GM18870 (cell line): ENCODE results near the gene PCDHGA1.
"Not testable (repeated sequence)": the region's sequence is repeated elsewhere in the genome, so short reads cannot be mapped to it uniquely, and the experiment has no call there.

Source experiments
- ATAC-seq: cut with Tn5 transposase; IDR thresholded peaks from one replicate; pipeline ENCODE4 v1.9.1; 2021; ENCODE audit warnings: moderate library complexity; ENCODE audit not compliant: unreplicated experiment

PCDHGA1 gene

GRCh38 chr5:141330299-141331080 is at the start of gene PCDHGA1:
Gene PCDHGA1, plus strand, starts transcription at chr5:141330514.
- no peak for ATAC-seq

GRCh38 chr5:141298376-141298775 is 31.9 kb upstream of the PCDHGA1 start:
- no peak for ATAC-seq

DNA sequence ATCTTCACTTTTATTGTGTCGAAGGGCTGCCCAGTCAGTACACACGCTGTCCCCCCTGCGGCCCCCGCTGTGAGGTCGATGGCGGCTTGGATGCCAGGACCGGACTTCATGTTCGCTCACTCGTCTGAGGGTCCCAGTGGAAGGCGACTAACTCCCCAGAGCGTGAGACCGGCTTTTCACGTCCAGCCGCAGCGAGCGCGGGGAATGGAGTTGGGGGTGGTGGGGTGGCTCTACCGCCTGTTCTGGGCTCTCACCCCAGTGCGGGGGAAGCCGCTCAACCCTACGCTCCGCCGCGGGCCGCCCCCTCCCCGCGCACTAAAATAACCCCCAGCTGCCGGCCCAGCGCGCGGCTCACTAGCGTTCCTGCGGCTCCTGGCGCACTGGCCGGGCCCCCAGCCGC is 26.6 kb upstream of the PCDHGA1 start, which contains the start of gene SLC25A2:
TSS of gene SLC25A2 (minus strand) at position 294 of the 400 bp plus-strand sequence. CDS start at position 110, 184 bp downstream.
- ATAC-seq, result no peak

DNA sequence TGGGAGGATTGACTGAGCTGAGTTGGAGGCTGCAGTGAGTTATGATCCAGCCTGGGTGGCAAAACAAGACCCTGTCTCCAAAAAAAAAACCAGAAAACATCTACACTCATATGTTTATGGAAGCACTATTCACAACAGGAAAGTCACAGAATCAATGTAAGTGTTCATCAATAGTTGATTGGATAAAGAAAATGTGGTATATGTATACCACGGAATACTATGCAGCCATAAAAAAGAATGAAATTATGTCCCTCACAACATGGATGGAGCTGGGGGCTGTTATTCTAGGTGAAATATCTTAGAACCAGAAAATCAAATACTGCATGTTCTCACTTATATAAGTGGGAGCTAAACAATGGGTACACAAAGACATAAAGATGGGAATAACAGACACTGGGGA is 23.7 kb upstream of the PCDHGA1 start:
- ATAC-seq, result no peak

DNA sequence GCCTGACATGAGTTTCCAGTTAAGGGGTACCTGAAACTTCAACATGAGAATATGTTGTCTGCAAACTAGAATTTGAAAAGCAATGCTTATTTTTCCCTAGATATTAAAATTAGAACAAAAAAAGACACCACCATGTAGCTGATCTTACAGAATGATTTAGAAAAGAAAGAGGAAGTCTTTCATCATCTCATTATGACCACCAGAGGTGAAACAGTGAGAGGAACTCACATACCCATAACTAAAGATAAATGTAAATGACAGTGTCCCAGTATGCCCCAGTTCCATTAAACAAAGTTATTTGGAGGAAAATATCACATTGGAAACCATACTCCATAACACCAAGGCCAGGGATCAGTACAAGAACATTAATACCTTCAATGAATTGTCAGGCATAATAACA is 16.6 kb upstream of the PCDHGA1 start:
- ATAC-seq, result no peak

- ATAC-seq, result not testable (repeated sequence)
Measured at GRCh38 chr5:141316963-141317362, 13.4 kb upstream of the PCDHGA1 start.

DNA sequence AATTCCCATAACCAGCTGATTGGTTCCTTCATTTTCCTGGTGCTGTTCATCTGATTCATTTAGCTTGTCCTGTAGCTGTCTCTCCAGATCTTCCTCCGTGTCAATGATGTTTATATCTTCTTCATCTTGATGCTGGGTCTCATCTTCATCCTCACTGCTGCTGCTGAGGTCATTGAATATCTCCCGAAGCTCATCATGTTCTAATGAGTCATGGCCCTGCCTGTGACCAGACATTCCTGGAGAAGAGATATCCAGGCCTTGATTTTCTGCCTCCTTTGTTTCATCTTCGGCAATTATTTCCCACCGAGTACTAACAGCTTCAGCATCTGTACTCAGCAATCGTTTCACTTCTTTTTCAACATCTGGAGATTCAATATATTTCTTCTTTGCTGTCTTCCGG is 11.1 kb upstream of the PCDHGA1 start:
- ATAC-seq, result no peak

DNA sequence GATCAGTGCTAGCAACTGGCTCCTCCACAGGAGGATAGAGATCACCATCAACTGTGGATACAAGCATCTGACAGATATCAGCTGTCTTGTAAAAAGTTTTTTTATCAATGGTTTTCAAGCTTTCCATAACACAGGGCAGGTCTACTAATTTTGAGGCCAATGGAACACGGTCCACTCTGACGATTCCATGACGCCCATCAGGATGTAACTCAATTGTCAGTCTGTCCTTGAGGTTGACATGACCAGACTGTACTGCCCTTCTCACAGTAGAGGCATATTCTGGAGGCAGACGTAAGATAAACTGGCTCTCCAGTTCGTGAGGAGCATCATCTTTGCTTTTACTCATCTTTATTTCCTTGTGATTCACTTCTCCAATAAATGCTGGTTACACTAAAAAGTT is 10.6 kb upstream of the PCDHGA1 start:
- no peak for ATAC-seq

DNA sequence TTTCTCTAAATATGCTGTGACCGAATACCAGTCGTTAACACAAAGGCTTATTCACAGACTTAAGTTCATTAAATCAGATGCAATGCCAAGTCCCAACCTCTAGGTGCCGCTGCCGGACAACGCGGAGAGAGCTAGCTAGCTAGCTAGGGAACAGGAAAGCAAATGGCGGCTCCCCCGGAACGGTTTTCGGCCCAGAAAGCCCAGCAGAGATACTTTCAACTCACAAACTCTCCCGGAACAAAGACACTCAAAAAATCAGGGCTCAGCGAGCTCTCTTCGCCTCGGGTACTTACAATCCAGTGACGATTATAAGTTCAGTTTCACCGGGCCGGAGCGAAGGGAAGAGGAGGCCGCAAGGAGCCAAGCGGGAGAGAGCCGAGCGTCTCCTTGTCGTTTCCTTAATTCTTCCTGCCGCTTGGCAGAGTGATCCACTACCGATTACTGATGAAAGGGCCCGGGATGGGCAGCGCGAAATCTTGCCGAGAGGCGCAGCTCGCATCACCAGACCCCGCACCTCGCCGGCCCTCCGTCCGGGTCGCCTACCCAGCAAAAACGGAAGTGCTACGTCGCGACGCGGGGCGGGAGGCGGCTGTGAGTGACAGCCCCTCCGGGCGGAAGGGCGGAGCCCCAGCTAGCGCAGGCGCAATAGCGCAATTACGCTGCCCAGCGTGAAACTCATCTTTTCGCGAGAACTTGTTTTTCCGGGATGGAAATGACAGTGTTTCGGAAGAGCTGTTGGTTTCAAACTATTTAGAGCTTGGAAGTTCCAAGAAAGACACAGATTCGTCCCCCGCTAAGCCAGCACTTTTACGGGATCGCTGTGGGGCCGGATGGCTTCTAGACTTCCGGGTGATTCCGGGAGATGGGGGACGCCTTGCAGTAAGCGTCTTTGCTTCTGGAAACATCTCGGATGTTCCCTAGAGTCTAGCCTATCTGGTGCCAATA is 9.8 kb upstream of the PCDHGA1 start, which contains the start of gene TAF7:
TSS of gene TAF7 (minus strand) at position 560 of the 945 bp plus-strand sequence. CDS start 740 bp downstream, outside the sequence.
- peak; percentile 83 for ATAC-seq

DNA sequence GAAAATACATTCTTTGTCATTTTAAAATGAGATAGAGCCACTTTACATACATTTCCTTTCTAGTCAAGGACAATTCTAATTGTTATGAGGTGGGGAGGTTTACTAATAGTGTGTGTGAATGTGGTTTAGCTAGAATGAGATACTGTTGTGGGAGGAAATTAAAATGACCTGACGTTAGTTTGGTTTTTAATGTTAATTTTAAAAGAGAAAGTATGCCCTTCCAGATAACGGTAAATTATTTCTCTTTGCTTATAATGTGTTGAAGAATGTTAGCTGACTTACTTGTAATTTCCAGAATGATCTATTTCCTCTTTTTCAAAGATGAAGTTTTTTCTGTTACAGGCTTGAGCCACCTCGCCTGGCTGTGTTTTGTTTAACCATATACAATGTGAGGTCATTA is 8.1 kb upstream of the PCDHGA1 start:
- no peak for ATAC-seq

DNA sequence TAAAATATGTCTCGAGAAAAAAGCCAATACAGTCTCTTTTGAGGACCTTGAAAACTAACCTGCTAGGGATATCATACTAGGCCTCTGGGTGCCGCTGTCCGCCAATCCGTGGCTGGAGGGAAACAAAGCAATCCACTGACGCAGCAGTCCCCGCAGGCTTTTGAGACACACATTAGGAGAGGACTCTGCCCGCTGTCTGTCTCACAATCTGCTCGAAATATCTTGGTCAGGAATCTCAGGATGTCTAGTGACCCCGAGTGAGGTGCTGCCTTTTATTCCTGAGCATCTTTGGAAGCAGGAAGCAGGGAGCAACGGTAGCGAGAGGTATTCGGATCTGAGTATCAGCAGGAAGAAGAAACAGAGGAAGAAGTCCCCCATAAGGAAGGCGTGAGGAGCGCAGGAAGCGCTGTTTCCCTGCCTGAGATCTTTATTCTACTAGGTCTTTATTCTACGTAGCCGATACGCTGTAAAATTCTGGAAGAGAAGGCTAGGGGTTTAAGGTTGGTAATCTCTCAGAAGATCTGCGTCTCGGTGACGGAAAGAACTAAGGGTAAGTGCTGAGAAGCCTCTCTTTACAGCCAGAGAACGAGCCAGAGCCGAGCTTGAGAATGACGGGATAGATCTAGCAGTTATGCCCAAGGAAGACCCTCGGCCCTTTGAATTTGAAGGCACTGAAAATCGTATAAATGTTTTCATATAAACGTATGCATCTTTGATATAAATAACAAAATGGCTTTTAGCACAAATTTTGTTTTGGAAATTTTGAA is 4.0 kb upstream of the PCDHGA1 start:
- ATAC-seq, result peak; percentile 88

DNA sequence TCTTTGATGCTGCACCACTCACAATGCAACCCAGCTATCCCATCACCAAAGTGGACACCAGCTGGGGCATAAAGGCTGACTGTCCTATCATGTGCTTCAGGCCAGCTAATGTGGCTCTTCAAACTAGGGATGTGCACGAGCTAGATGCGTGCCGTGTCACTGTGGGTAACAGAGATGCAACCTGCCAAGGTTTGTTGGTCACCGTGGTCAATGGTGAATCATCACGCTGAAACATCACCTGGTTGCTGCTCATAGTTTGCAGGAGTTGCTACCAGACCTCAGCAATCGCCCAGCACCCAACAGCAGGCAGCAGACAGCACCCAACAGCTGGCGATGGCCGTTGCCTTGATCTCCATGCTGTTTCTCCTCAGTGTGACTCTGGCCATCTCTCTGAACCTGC is 2.1 kb upstream of the PCDHGA1 start:
- ATAC-seq, result no peak

DNA sequence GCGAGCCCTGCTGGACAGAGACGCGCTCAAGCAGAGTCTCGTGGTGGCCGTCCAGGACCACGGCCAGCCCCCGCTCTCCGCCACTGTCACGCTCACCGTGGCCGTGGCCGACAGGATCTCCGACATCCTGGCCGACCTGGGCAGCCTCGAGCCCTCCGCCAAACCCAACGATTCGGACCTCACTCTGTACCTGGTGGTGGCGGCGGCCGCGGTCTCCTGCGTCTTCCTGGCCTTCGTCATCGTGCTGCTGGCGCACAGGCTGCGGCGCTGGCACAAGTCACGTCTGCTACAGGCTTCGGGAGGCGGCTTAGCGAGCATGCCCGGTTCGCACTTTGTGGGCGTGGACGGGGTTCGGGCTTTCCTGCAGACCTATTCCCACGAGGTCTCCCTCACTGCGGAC is 2.3 kb downstream of the PCDHGA1 start:
- not testable (repeated sequence) for ATAC-seq

- no peak for ATAC-seq
Measured at GRCh38 chr5:141338538-141339306, 8.4 kb downstream of the PCDHGA1 start, which contains the start of gene PCDHGA2. Gene PCDHGA2, plus strand, starts transcription at chr5:141338760.

DNA sequence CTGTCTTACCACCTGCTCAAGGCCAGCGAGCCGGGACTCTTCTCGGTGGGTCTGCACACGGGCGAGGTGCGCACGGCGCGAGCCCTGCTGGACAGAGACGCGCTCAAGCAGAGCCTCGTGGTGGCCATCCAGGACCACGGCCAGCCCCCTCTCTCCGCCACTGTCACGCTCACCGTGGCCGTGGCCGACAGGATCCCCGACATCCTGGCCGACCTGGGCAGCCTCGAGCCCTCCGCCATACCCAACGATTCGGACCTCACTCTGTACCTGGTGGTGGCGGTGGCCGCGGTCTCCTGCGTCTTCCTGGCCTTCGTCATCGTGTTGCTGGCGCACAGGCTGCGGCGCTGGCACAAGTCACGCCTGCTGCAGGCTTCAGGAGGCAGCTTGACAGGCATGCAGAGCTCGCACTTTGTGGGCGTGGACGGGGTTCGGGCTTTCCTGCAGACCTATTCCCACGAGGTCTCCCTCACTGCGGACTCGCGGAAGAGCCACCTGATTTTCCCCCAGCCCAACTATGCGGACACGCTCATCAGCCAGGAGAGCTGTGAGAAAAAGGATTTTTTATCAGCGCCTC is 10.6 kb downstream of the PCDHGA1 start:
- not testable (repeated sequence) for ATAC-seq

- no peak for ATAC-seq
Measured at GRCh38 chr5:141342773-141343172, 12.5 kb downstream of the PCDHGA1 start.

DNA sequence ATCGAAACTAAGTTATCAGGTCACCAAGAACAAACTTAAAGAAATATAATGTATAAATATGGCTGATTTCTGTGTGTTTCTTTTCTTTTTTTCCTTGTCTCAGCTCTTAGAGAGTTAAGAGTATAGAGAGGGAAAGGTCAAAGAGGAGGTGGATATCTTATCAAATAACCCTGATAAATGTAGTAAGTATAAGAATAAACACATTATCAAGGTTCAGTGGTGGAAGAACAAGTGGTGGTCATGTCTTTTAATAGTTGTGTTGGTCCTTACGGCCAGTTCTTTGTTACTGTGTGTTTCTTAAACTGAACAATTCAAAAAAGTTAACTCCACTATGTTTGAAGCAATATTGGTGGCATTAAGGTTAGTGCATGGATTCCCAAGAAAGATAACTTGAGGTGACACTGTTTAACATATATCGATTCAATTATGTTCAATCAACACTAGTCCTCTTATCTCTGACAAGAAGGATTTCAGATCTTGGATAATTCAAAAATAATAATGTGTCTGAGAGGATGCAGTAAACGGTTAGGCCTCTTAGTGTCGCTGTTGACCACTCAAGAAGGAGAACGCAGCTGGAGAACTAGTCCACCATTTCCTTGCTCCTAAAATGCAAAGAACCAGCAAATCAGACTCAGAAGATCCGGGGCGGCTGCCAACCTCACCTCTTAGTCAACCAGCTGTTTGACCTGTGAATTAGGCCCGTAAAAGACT is 13.1 kb downstream of the PCDHGA1 start, which contains the start of gene PCDHGA3:
TSS of gene PCDHGA3 (plus strand) at position 588 of the 711 bp plus-strand sequence. CDS start 205 bp downstream, outside the sequence.
- ATAC-seq, result no peak

GRCh38 chr5:141343953-141344463 is 13.7 kb downstream of the PCDHGA1 start:
- ATAC-seq, result no peak

DNA sequence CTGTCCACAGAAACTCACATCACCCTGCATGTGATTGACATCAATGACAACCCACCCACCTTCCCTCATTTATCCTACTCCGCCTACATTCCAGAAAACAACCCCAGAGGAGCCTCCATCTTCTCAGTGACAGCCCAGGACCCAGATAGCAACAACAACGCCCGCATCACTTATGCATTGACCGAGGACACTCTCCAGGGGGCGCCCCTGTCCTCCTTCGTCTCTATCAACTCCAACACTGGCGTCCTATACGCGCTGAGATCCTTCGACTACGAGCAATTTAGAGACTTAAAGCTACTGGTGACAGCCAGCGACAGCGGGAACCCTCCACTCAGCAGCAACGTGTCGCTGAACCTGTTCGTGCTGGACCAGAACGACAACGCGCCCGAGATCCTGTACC is 15.0 kb downstream of the PCDHGA1 start:
- ATAC-seq, result no peak
